ENCODE results near the gene ACTR2.
"Not testable (repeated sequence)": the region's sequence is repeated elsewhere in the genome, so short reads cannot be mapped to it uniquely, and the experiment has no call there.

The ACTR2 gene

GRCh38 chr2:65255356-65255755 is 27.7 kb downstream of the ACTR2 start:
- POLR2A ChIA-PET, result no interaction called here
- CTCF ChIA-PET, result interaction anchor here (0.9 to 2.1 kb wide), 5 partner anchors 16 to 318 kb away, joined by 3 to 5 read pairs (median 3); partner anchors contain the start of gene ACTR2
- DNase-seq, result no peak
- 100% methylated on average over 3 of the region's 6 CpGs for WGBS (ENCODE audit: insufficient coverage)
- peaks cover 14 to 63% (median 41%) of the 10 kb centered on the region in 4 experiments for H3K36me3 ChIP-seq (ENCODE audit: control insufficient read depth in 4 of 4, insufficient read depth in 4 of 4, low read length in 3 of 4)
- no peaks in the 10 kb centered on the region for H3K27me3 ChIP-seq (replicated peaks in 2 of 5; ENCODE audit: control insufficient read depth in 4 of 5, insufficient read depth in 5 of 5, low read length in 4 of 5)
- no peak overlapping the region for H3K27ac ChIP-seq (ENCODE audit: insufficient read depth in 1 of 2, low read depth in 1 of 2, low read length in 2 of 2, poor library complexity in 1 of 2, severe bottlenecking in 2 of 2)
- no peaks in the 10 kb centered on the region for H3K4me1 ChIP-seq (ENCODE audit: control extremely low read depth in 1 of 4, control insufficient read depth in 4 of 4, insufficient read depth in 4 of 4, low read length in 3 of 4)
- no peak overlapping the region for H3K4me3 ChIP-seq (ENCODE audit: control insufficient read depth in 1 of 7, extremely low read depth in 1 of 7, insufficient read depth in 4 of 7, low read depth in 2 of 7, low read length in 6 of 7)
- no peaks in the 10 kb centered on the region for H3K9me3 ChIP-seq (ENCODE audit: control extremely low read depth in 1 of 5, control insufficient read depth in 4 of 5, insufficient read depth in 2 of 5, low read depth in 1 of 5, low read length in 4 of 5)

- no peak overlapping the region for H3K4me3 ChIP-seq (ENCODE audit: control insufficient read depth in 1 of 7, extremely low read depth in 1 of 7, insufficient read depth in 4 of 7, low read depth in 2 of 7, low read length in 6 of 7)
- CTCF ChIA-PET, result interaction anchor here (1.0 to 2.1 kb wide), 3 partner anchors 10 to 22 kb away, joined by 3 to 5 read pairs (median 4); no protein-coding TSS in a partner anchor
- no peak overlapping the region for H3K27ac ChIP-seq (ENCODE audit: insufficient read depth in 1 of 2, low read depth in 1 of 2, low read length in 2 of 2, poor library complexity in 1 of 2, severe bottlenecking in 2 of 2)
- no peaks in the 10 kb centered on the region for H3K9me3 ChIP-seq (ENCODE audit: control extremely low read depth in 1 of 5, control insufficient read depth in 4 of 5, insufficient read depth in 2 of 5, low read depth in 1 of 5, low read length in 4 of 5)
- POLR2A ChIA-PET, result no interaction called here
- DNase-seq, result peak; percentile 15 to 27 (median 26)
- 100% methylated on average over 1 of the region's 1 CpG for WGBS (ENCODE audit: insufficient coverage)
- peaks cover 14 to 65% (median 40%) of the 10 kb centered on the region in 4 experiments for H3K36me3 ChIP-seq (ENCODE audit: control insufficient read depth in 4 of 4, insufficient read depth in 4 of 4, low read length in 3 of 4)
- no peaks in the 10 kb centered on the region for H3K27me3 ChIP-seq (replicated peaks in 2 of 5; ENCODE audit: control insufficient read depth in 4 of 5, insufficient read depth in 5 of 5, low read length in 4 of 5)
- H3K4me1 ChIP-seq (ENCODE audit: control extremely low read depth in 1 of 4, control insufficient read depth in 4 of 4, insufficient read depth in 4 of 4, low read length in 3 of 4), result no peaks in the 10 kb centered on the region
These were observed 28.4 kb downstream of the ACTR2 start for GRCh38 chr2:65256054-65256453.

GRCh38 chr2:65257866-65258265 is 30.2 kb downstream of the ACTR2 start:
- H3K27me3 ChIP-seq (replicated peaks in 2 of 5; ENCODE audit: control insufficient read depth in 4 of 5, insufficient read depth in 5 of 5, low read length in 4 of 5); H3K4me1 ChIP-seq (ENCODE audit: control extremely low read depth in 1 of 4, control insufficient read depth in 4 of 4, insufficient read depth in 4 of 4, low read length in 3 of 4); H3K9me3 ChIP-seq (ENCODE audit: control extremely low read depth in 1 of 5, control insufficient read depth in 4 of 5, insufficient read depth in 2 of 5, low read depth in 1 of 5, low read length in 4 of 5); DNase-seq; POLR2A ChIA-PET; H3K27ac ChIP-seq (ENCODE audit: insufficient read depth in 1 of 2, low read depth in 1 of 2, low read length in 2 of 2, poor library complexity in 1 of 2, severe bottlenecking in 2 of 2); H3K4me3 ChIP-seq (ENCODE audit: control insufficient read depth in 1 of 7, extremely low read depth in 1 of 7, insufficient read depth in 4 of 7, low read depth in 2 of 7, low read length in 6 of 7): not testable (repeated sequence)
- CTCF ChIA-PET, result interaction anchor here (1.8 kb wide), 1 partner anchor 296 kb away, joined by 10 read pairs; no protein-coding TSS in a partner anchor
- H3K36me3 ChIP-seq (ENCODE audit: control insufficient read depth in 4 of 4, insufficient read depth in 4 of 4, low read length in 3 of 4), result peaks cover 9 to 65% (median 44%) of the 10 kb centered on the region in 4 experiments

- Histone ChIP-seq H3K4me3 (ENCODE audit: control insufficient read depth in 1 of 7, extremely low read depth in 1 of 7, insufficient read depth in 4 of 7, low read depth in 2 of 7, low read length in 6 of 7) (no peak overlapping the region), H3K36me3 (ENCODE audit: control insufficient read depth in 4 of 4, insufficient read depth in 4 of 4, low read length in 3 of 4) (peaks cover 4 to 59% (median 43%) of the 10 kb centered on the region in 4 experiments), H3K27ac (ENCODE audit: insufficient read depth in 1 of 2, low read depth in 1 of 2, low read length in 2 of 2, poor library complexity in 1 of 2, severe bottlenecking in 2 of 2) (no peak overlapping the region), H3K9me3 (ENCODE audit: control extremely low read depth in 1 of 5, control insufficient read depth in 4 of 5, insufficient read depth in 2 of 5, low read depth in 1 of 5, low read length in 4 of 5) (no peaks in the 10 kb centered on the region), H3K4me1 (ENCODE audit: control extremely low read depth in 1 of 4, control insufficient read depth in 4 of 4, insufficient read depth in 4 of 4, low read length in 3 of 4) (no peaks in the 10 kb centered on the region), H3K27me3 (replicated peaks in 2 of 5; ENCODE audit: control insufficient read depth in 4 of 5, insufficient read depth in 5 of 5, low read length in 4 of 5) (no peaks in the 10 kb centered on the region)
- POLR2A ChIA-PET, result no interaction called here
- CTCF ChIA-PET, result interaction anchor here (1.4 kb wide), 1 partner anchor 280 kb away, joined by 3 read pairs; no protein-coding TSS in a partner anchor
- WGBS (ENCODE audit: insufficient coverage), result no CpG with 5 or more reads among the region's 3 CpGs
- DNase-seq, result no peak
These were observed 34.0 kb downstream of the ACTR2 start for GRCh38 chr2:65261676-65262075.

GRCh38 chr2:65263262-65263661 is 35.6 kb downstream of the ACTR2 start:
- ChIA-PET POLR2A (no interaction called here), CTCF (interaction anchor here (0.7 to 2.5 kb wide), 9 partner anchors 13 to 303 kb away, joined by 3 to 6 read pairs (median 3); no protein-coding TSS in a partner anchor)
- Histone ChIP-seq H3K27me3 (replicated peaks in 2 of 5; ENCODE audit: control insufficient read depth in 4 of 5, insufficient read depth in 5 of 5, low read length in 4 of 5) (no peaks in the 10 kb centered on the region), H3K27ac (ENCODE audit: insufficient read depth in 1 of 2, low read depth in 1 of 2, low read length in 2 of 2, poor library complexity in 1 of 2, severe bottlenecking in 2 of 2) (no peak overlapping the region), H3K4me1 (ENCODE audit: control extremely low read depth in 1 of 4, control insufficient read depth in 4 of 4, insufficient read depth in 4 of 4, low read length in 3 of 4) (no peaks in the 10 kb centered on the region), H3K4me3 (ENCODE audit: control insufficient read depth in 1 of 7, extremely low read depth in 1 of 7, insufficient read depth in 4 of 7, low read depth in 2 of 7, low read length in 6 of 7) (no peak overlapping the region), H3K36me3 (ENCODE audit: control insufficient read depth in 4 of 4, insufficient read depth in 4 of 4, low read length in 3 of 4) (peaks cover 9 to 69% (median 50%) of the 10 kb centered on the region in 4 experiments), H3K9me3 (ENCODE audit: control extremely low read depth in 1 of 5, control insufficient read depth in 4 of 5, insufficient read depth in 2 of 5, low read depth in 1 of 5, low read length in 4 of 5) (no peaks in the 10 kb centered on the region)
- no peak for DNase-seq
- 100% methylated on average over 1 of the region's 1 CpG for WGBS (ENCODE audit: insufficient coverage)

- WGBS (ENCODE audit: insufficient coverage), result 93% methylated on average over 7 of the region's 7 CpGs
- Histone ChIP-seq H3K36me3 (ENCODE audit: control insufficient read depth in 4 of 4, insufficient read depth in 4 of 4, low read length in 3 of 4) (peaks cover 9 to 69% (median 47%) of the 10 kb centered on the region in 4 experiments), H3K27me3 (replicated peaks in 2 of 5; ENCODE audit: control insufficient read depth in 4 of 5, insufficient read depth in 5 of 5, low read length in 4 of 5) (no peaks in the 10 kb centered on the region), H3K4me1 (ENCODE audit: control extremely low read depth in 1 of 4, control insufficient read depth in 4 of 4, insufficient read depth in 4 of 4, low read length in 3 of 4) (no peaks in the 10 kb centered on the region), H3K27ac (ENCODE audit: insufficient read depth in 1 of 2, low read depth in 1 of 2, low read length in 2 of 2, poor library complexity in 1 of 2, severe bottlenecking in 2 of 2) (no peak overlapping the region), H3K4me3 (ENCODE audit: control insufficient read depth in 1 of 7, extremely low read depth in 1 of 7, insufficient read depth in 4 of 7, low read depth in 2 of 7, low read length in 6 of 7) (no peak overlapping the region), H3K9me3 (ENCODE audit: control extremely low read depth in 1 of 5, control insufficient read depth in 4 of 5, insufficient read depth in 2 of 5, low read depth in 1 of 5, low read length in 4 of 5) (no peaks in the 10 kb centered on the region)
- POLR2A ChIA-PET, result no interaction called here
- no peak for DNase-seq
- CTCF ChIA-PET, result interaction anchor here (1.0 to 2.5 kb wide), 10 partner anchors 13 to 310 kb away, joined by 3 to 11 read pairs (median 3); no protein-coding TSS in a partner anchor
These were observed 36.4 kb downstream of the ACTR2 start for GRCh38 chr2:65263986-65264385.

GRCh38 chr2:65264821-65265670 is 37.4 kb downstream of the ACTR2 start:
- no peaks in the 10 kb centered on the region for H3K27me3 ChIP-seq (replicated peaks in 2 of 5; ENCODE audit: control insufficient read depth in 4 of 5, insufficient read depth in 5 of 5, low read length in 4 of 5)
- H3K9me3 ChIP-seq (ENCODE audit: control extremely low read depth in 1 of 5, control insufficient read depth in 4 of 5, insufficient read depth in 2 of 5, low read depth in 1 of 5, low read length in 4 of 5), result no peaks in the 10 kb centered on the region
- ChIA-PET POLR2A (no interaction called here), CTCF (interaction anchor here (0.8 to 3.0 kb wide), 16 partner anchors 16 to 313 kb away, joined by 3 to 15 read pairs (median 3); no protein-coding TSS in a partner anchor)
- H3K36me3 ChIP-seq (ENCODE audit: control insufficient read depth in 4 of 4, insufficient read depth in 4 of 4, low read length in 3 of 4), result peaks cover 9 to 69% (median 47%) of the 10 kb centered on the region in 4 experiments
- no peak overlapping the region for H3K27ac ChIP-seq (ENCODE audit: insufficient read depth in 1 of 2, low read depth in 1 of 2, low read length in 2 of 2, poor library complexity in 1 of 2, severe bottlenecking in 2 of 2)
- DNase-seq, result peak; percentile 79 to 85 (median 80)
- no peaks in the 10 kb centered on the region for H3K4me1 ChIP-seq (ENCODE audit: control extremely low read depth in 1 of 4, control insufficient read depth in 4 of 4, insufficient read depth in 4 of 4, low read length in 3 of 4)
- WGBS (ENCODE audit: insufficient coverage), result 81% methylated on average over 2 of the region's 8 CpGs
- no peak overlapping the region for H3K4me3 ChIP-seq (ENCODE audit: control insufficient read depth in 1 of 7, extremely low read depth in 1 of 7, insufficient read depth in 4 of 7, low read depth in 2 of 7, low read length in 6 of 7)

Data from common myeloid progenitor, CD34-positive (primary cell).